Endothelial cell of umbilical vein (primary cell): ENCODE results near the gene HSPA12A. TPM values are rescaled to one million over a fixed set of nuclear protein-coding genes. Genes with fewer than 3 reads are reported as not detected.

Source experiments
- BruUV-seq: library from RNA; stranded (reverse); fragments of 400-500 nt; replicated peaks from 2 replicates; lab custom pipeline; 2021; lab: Mats Ljungman, UMichigan
- CTCF ChIA-PET: fragments of 300-600, 350-600 bp; sonication (Branson Sonifier 250); formaldehyde crosslinking; loops from one replicate; lab custom pipeline; 2021; ENCODE audit warnings: antibody characterized with exemption, inconsistent platforms; lab: Charles Lee
- POLR2A ChIA-PET: fragments of 300-600, 350-600 bp; sonication (Branson Sonifier 250); formaldehyde crosslinking; loops from one replicate; lab custom pipeline; 2021; ENCODE audit warnings: antibody characterized with exemption, inconsistent platforms; lab: Charles Lee
- DNase-seq: peaks from one replicate; pipeline ENCODE4 v3.0.0-alpha.2; 2011; ENCODE audit warnings: low read depth, low spot score
- FAIRE-seq: peaks from 2 replicates; lab custom pipeline; 2011; peaks lifted over from hg19 to GRCh38; lab: Jason Lieb, UNC
- H2AFZ ChIP-seq: 2 replicates; pipeline ENCODE4 v1.6.0; 2012; ENCODE audit warnings: low read depth, low read length, control low read depth, inconsistent platforms
- H3K27ac ChIP-seq: 2 replicates; pipeline ENCODE4 v1.5.1; 2011; ENCODE audit warnings: low read depth, mild to moderate bottlenecking, control low read depth, low read length, moderate library complexity; ENCODE audit not compliant: insufficient read depth
- H3K27me3 ChIP-seq, 2 experiments: 2 replicates each; pipeline versions ENCODE4 v1.6.0 to v1.6.1; 2011; ENCODE audit warnings: low read length in 2 of 2, mixed read lengths in 1 of 2; ENCODE audit not compliant: control insufficient read depth in 2 of 2, insufficient read depth in 2 of 2
- H3K36me3 ChIP-seq, 2 experiments: 2 replicates in 1 of 2; 3 replicates in 1 of 2; pipeline ENCODE4 v1.5.1; 2011; ENCODE audit warnings: low read length in 2 of 2, mild to moderate bottlenecking in 1 of 2, moderate library complexity in 1 of 2; ENCODE audit not compliant: control insufficient read depth in 2 of 2, insufficient read depth in 2 of 2; ENCODE audit errors: extremely low read depth in 1 of 2
- H3K4me1 ChIP-seq: 3 replicates; pipeline ENCODE4 v1.5.1; 2011; ENCODE audit warnings: mild to moderate bottlenecking, low read length; ENCODE audit not compliant: control insufficient read depth, insufficient read depth; ENCODE audit errors: extremely low read depth
- H3K4me2 ChIP-seq: 2 replicates; pipeline ENCODE4 v1.6.1; 2011; ENCODE audit warnings: low read length, control low read depth, mixed read lengths; ENCODE audit not compliant: insufficient read depth
- H3K4me3 ChIP-seq, 3 experiments: fragments of 200-600 bp in 1 of 3; sonication (generic), shearing (Covaris generic) in 1 of 3; replicated peaks in 1 of 3; 2 replicates each; pipeline ENCODE4 v1.5.1; 2011 to 2016; ENCODE audit warnings: control low read depth in 3 of 3, low read length in 3 of 3, mild to moderate bottlenecking in 2 of 3, inconsistent platforms in 1 of 3, low read depth in 1 of 3, moderate library complexity in 1 of 3; ENCODE audit not compliant: insufficient read depth in 1 of 3
- H3K79me2 ChIP-seq: 2 replicates; pipeline ENCODE4 v1.6.0; 2012; ENCODE audit warnings: low read length, inconsistent platforms; ENCODE audit not compliant: control insufficient read depth, insufficient read depth
- H3K9ac ChIP-seq: replicated peaks from 2 replicates; pipeline ENCODE3; 2011; ENCODE audit warnings: low read length, control low read depth; ENCODE audit not compliant: insufficient read depth; ENCODE audit errors: extremely low read depth
- H3K9me1 ChIP-seq: replicated peaks from 3 replicates; pipeline ENCODE4 v1.6.0; 2011; ENCODE audit warnings: mild to moderate bottlenecking, low read length; ENCODE audit not compliant: control insufficient read depth, insufficient read depth; ENCODE audit errors: extremely low read depth
- H3K9me3 ChIP-seq: replicated peaks from 2 replicates; pipeline ENCODE4 v1.5.1; 2012; ENCODE audit warnings: low read length, inconsistent platforms; ENCODE audit not compliant: control insufficient read depth, insufficient read depth
- H4K20me1 ChIP-seq: replicated peaks from 2 replicates; pipeline ENCODE3; 2011; ENCODE audit warnings: mild to moderate bottlenecking, low read length; ENCODE audit not compliant: control insufficient read depth, insufficient read depth; ENCODE audit errors: extremely low read depth
- EZH2 ChIP-seq: IDR thresholded peaks from 2 replicates; pipeline ENCODE4 v1.6.1; 2012; ENCODE audit warnings: borderline replicate concordance, low read depth, mild to moderate bottlenecking, moderate library complexity, low read length, inconsistent platforms; ENCODE audit not compliant: severe bottlenecking
- FOS ChIP-seq: IDR thresholded peaks from 2 replicates; pipeline ENCODE4 v1.6.1; 2011; ENCODE audit warnings: mild to moderate bottlenecking, low read length, moderate library complexity, borderline replicate concordance; ENCODE audit not compliant: insufficient read depth
- GATA2 ChIP-seq: IDR thresholded peaks from 2 replicates; pipeline ENCODE4 v1.7.0; 2011; ENCODE audit warnings: low read depth, mild to moderate bottlenecking, moderate library complexity, mixed read lengths, low read length; ENCODE audit not compliant: insufficient read length, insufficient read depth
- JUN ChIP-seq: IDR thresholded peaks from 2 replicates; pipeline ENCODE4 v1.6.1; 2011; ENCODE audit warnings: borderline replicate concordance, low read depth; ENCODE audit not compliant: insufficient read length, insufficient read depth
- MYC ChIP-seq: IDR thresholded peaks from one replicate; pipeline ENCODE4 v1.6.1; 2011; ENCODE audit warnings: mild to moderate bottlenecking, low read depth, low read length
- POLR2A ChIP-seq: IDR thresholded peaks from 2 replicates; pipeline ENCODE4 v1.6.1; 2012; ENCODE audit warnings: low read depth, mild to moderate bottlenecking, control low read depth, low read length
- POLR2AphosphoS5 ChIP-seq: IDR thresholded peaks from 2 replicates; pipeline ENCODE4 v1.6.1; 2012; ENCODE audit warnings: low read depth, mild to moderate bottlenecking, control low read depth, low read length, moderate library complexity; ENCODE audit not compliant: insufficient read depth
- dilution Hi-C: fragments of 300-500 bp; cut with MboI; formaldehyde crosslinking; loops from one replicate; pipeline ENCODE4 v1.15.0; 2019; ENCODE audit warnings: low sequenced_read_pairs; ENCODE audit not compliant: extremely low pct_ligation_motif_present
- intact Hi-C: fragments of 100-400 bp; cut with micrococcal nuclease; formaldehyde crosslinking; loops from one replicate; pipeline ENCODE4 v1.10.0; 2022
- polyA plus RNA-seq, 4 experiments: library from polyadenylated mRNA; depleted of rRNA in 3 of 4; stranded (reverse) in 3 of 4; unstranded in 1 of 4; fragments of >200 nt; gene quantifications; 2 replicates each; pipeline versions ENCODE4 v1.2.1 to v1.2.3, GENCODE V29; 2011 to 2012; ENCODE audit warnings: missing spikeins in 1 of 4
- total RNA-seq: library from RNA; stranded (reverse); gene quantifications from 2 replicates; pipeline ENCODE4 v1.2.3, GENCODE V29; 2021

Gene HSPA12A
- total and polyA plus RNA-seq, 2 donors (not counting 3 experiments of a cell fraction or from before 2014, with no cell fraction given) = 0.22 to 0.29 TPM

DNA sequence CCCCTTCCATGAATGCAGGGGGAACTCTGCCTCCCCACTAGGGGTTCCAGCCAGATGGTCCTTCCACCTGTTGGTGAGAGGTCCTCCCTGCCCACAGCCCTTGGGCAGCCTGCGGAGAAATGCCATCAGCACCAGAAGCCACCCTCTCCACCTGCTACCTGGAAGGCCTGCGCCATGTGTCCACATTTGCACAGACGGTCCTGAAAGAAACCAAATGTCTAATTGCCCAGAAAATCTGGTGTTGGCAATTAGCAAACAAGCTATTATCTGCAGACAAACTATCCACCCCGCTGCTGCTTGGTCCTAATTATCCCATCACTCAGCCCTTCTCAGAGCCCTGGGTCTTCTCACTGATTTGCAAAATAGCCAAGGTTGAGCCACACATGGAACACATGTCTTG, 32.3 kb downstream of the HSPA12A start:
- Histone ChIP-seq H2AFZ (no peak overlapping the region), H3K9me1 (no peaks in the 10 kb centered on the region), H3K9ac (no peak overlapping the region), H3K27ac (no peak overlapping the region), H3K79me2 (no peaks in the 10 kb centered on the region), H3K4me3 (no peak overlapping the region), H3K9me3 (no peaks in the 10 kb centered on the region), H3K4me2 (no peak overlapping the region), H3K36me3 (no peaks in the 10 kb centered on the region), H4K20me1 (no peaks in the 10 kb centered on the region), H3K4me1 (no peaks in the 10 kb centered on the region), H3K27me3 (no peaks in the 10 kb centered on the region)
- FAIRE-seq = no peak
- ChIA-PET CTCF (no interaction called here), POLR2A (no interaction called here)
- DNase-seq = no peak
- TF ChIP-seq POLR2AphosphoS5 (no peak), FOS (no peak), MYC (no peak), GATA2 (no peak), EZH2 (no peak)
- intact Hi-C loops = no loop called here
- dilution Hi-C loops = no loop called here
- no TSS peak for BruUV-seq

DNA sequence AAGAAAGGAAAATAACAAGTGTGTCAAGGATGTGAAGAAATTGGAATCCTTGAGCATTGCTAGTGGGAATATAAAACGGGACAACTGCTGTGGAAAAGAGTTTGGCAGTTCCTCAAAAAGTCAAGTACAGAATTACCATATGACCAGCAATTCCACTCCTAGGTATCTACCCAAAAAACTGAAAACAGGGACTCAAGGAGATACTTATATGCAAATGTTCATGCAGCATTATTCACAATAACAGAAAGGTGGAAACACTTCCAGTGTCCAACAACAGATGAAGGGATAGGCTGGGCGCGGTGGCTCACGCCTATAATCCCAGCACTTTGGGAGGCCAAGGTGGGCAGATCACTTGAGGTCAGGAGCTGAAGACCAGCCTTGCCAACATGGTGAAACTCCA, 33.5 kb downstream of the HSPA12A start:
- BruUV-seq = no TSS peak
- Histone ChIP-seq H3K9me1 (no peaks in the 10 kb centered on the region), H3K27ac (no peak overlapping the region), H2AFZ (no peak overlapping the region), H3K79me2 (no peaks in the 10 kb centered on the region), H3K4me2 (no peak overlapping the region), H4K20me1 (no peaks in the 10 kb centered on the region), H3K4me1 (no peaks in the 10 kb centered on the region), H3K9ac (no peak overlapping the region), H3K9me3 (no peaks in the 10 kb centered on the region), H3K4me3 (no peak overlapping the region), H3K36me3 (no peaks in the 10 kb centered on the region), H3K27me3 (no peaks in the 10 kb centered on the region)
- dilution Hi-C loops (no loop called here), intact Hi-C loops (no loop called here)
- no peak for TF ChIP-seq POLR2A
- TF ChIP-seq JUN = no peak
- TF ChIP-seq EZH2 = no peak
- TF ChIP-seq POLR2AphosphoS5 = no peak
- no peak for TF ChIP-seq GATA2
- ChIA-PET CTCF (no interaction called here), POLR2A (no interaction called here)
- DNase-seq = no peak
- FAIRE-seq = no peak
